ENCODE measurements around the gene PPP1CC. TPM values are rescaled to one million over a fixed set of nuclear protein-coding genes. Genes with fewer than 3 reads are reported as not detected.
A peak's percentile ranks its signal among the peaks of the same experiment; 100 is the strongest.

The PPP1CC gene
- total and polyA plus RNA-seq, 3 experiments from 2014 or later = 130 to 249 (median 242) TPM

GRCh38 chr12:110746550-110746949 is 3.9 kb upstream of the PPP1CC start:
- Histone ChIP-seq H3K4me1 (ENCODE audit: insufficient read depth, low read length) (no peaks in the 10 kb centered on the region), H3K27ac (ENCODE audit: low read depth, low read length) (no peak overlapping the region), H3K36me3 (ENCODE audit: insufficient read depth, low read length) (no peaks in the 10 kb centered on the region), H3K4me3 (ENCODE audit: low read length) (no peak overlapping the region), H3K9me3 (ENCODE audit: low read length) (no peaks in the 10 kb centered on the region), H3K27me3 (ENCODE audit: insufficient read depth, low read length, poor library complexity, severe bottlenecking) (no peaks in the 10 kb centered on the region)
- ChIA-PET CTCF (no interaction called here), POLR2A (no interaction called here)
- H3K27me3 Mint-ChIP-seq = peaks cover 0 to 6% of the 10 kb centered on the region in 2 donors
- no peak overlapping the region for H3K4me3 Mint-ChIP-seq
- peaks cover 8 to 15% (median 14%) of the 10 kb centered on the region in 3 donors for H3K4me1 Mint-ChIP-seq
- H3K36me3 Mint-ChIP-seq = peaks cover 0 to 7% (median 0%) of the 10 kb centered on the region in 3 donors
- H3K9me3 Mint-ChIP-seq = no peaks in the 10 kb centered on the region
- no peak overlapping the region for H3K27ac Mint-ChIP-seq
- DNase-seq = no peak

- Mint-ChIP-seq H3K4me1 (peaks cover 10 to 23% (median 20%) of the 10 kb centered on the region in 3 donors), H3K4me3 (peak overlapping the region in 1 of 7 donors; percentile 60), H3K9me3 (no peaks in the 10 kb centered on the region), H3K36me3 (peaks cover 0 to 13% (median 0%) of the 10 kb centered on the region in 3 donors), H3K27me3 (peaks cover 0 to 6% of the 10 kb centered on the region in 2 donors), H3K27ac (peak overlapping the region in 5 of 8 donors; percentile 13 to 96 (median 23))
- no peak overlapping the region for H3K4me3 ChIP-seq (ENCODE audit: low read length)
- no peak for DNase-seq
- H3K27ac ChIP-seq (ENCODE audit: low read depth, low read length) = no peak overlapping the region
- no peaks in the 10 kb centered on the region for H3K36me3 ChIP-seq (ENCODE audit: insufficient read depth, low read length)
- ChIA-PET CTCF (no interaction called here), POLR2A (interaction anchor here (0.5 kb wide), 1 partner anchor 232 kb away, joined by 3 read pairs; no protein-coding TSS in a partner anchor)
- H3K27me3 ChIP-seq (ENCODE audit: insufficient read depth, low read length, poor library complexity, severe bottlenecking) = no peaks in the 10 kb centered on the region
- H3K9me3 ChIP-seq (ENCODE audit: low read length) = no peaks in the 10 kb centered on the region
- peaks cover 5% of the 10 kb centered on the region for H3K4me1 ChIP-seq (ENCODE audit: insufficient read depth, low read length)
Measured at GRCh38 chr12:110745542-110746284, 3.0 kb upstream of the PPP1CC start.

GRCh38 chr12:110744601-110745264 is 2.0 kb upstream of the PPP1CC start:
- Mint-ChIP-seq H3K9me3 (no peaks in the 10 kb centered on the region), H3K36me3 (peaks cover 0 to 13% (median 2%) of the 10 kb centered on the region in 3 donors), H3K4me3 (peak overlapping the region in 3 of 7 donors; percentile 34 to 99 (median 58)), H3K27ac (peak overlapping the region in 7 of 8 donors; percentile 23 to 96 (median 29)), H3K27me3 (peaks cover 0 to 6% of the 10 kb centered on the region in 2 donors), H3K4me1 (peaks cover 19 to 32% (median 30%) of the 10 kb centered on the region in 3 donors)
- Histone ChIP-seq H3K36me3 (ENCODE audit: insufficient read depth, low read length) (no peaks in the 10 kb centered on the region), H3K9me3 (ENCODE audit: low read length) (no peaks in the 10 kb centered on the region), H3K4me1 (ENCODE audit: insufficient read depth, low read length) (peaks cover 12% of the 10 kb centered on the region), H3K27ac (ENCODE audit: low read depth, low read length) (no peak overlapping the region), H3K4me3 (ENCODE audit: low read length) (no peak overlapping the region), H3K27me3 (ENCODE audit: insufficient read depth, low read length, poor library complexity, severe bottlenecking) (no peaks in the 10 kb centered on the region)
- ChIA-PET CTCF (no interaction called here), POLR2A (no interaction called here)
- no peak for DNase-seq

- ChIA-PET POLR2A (no interaction called here), CTCF (no interaction called here)
- peak overlapping the region in 6 of 7 donors; percentile 32 to 99 (median 50) for H3K4me3 Mint-ChIP-seq
- H3K27ac Mint-ChIP-seq = peak overlapping the region in 6 of 8 donors; percentile 17 to 96 (median 46)
- peaks cover 0 to 13% (median 2%) of the 10 kb centered on the region in 3 donors for H3K36me3 Mint-ChIP-seq
- H3K4me1 Mint-ChIP-seq = peaks cover 24 to 38% (median 36%) of the 10 kb centered on the region in 3 donors
- Histone ChIP-seq H3K9me3 (ENCODE audit: low read length) (no peaks in the 10 kb centered on the region), H3K36me3 (ENCODE audit: insufficient read depth, low read length) (no peaks in the 10 kb centered on the region), H3K4me1 (ENCODE audit: insufficient read depth, low read length) (peaks cover 18% of the 10 kb centered on the region), H3K4me3 (ENCODE audit: low read length) (no peak overlapping the region), H3K27me3 (ENCODE audit: insufficient read depth, low read length, poor library complexity, severe bottlenecking) (no peaks in the 10 kb centered on the region), H3K27ac (ENCODE audit: low read depth, low read length) (no peak overlapping the region)
- peaks cover 0 to 6% of the 10 kb centered on the region in 2 donors for H3K27me3 Mint-ChIP-seq
- peak in 1 of 5 donors; percentile 49 for DNase-seq
- no peaks in the 10 kb centered on the region for H3K9me3 Mint-ChIP-seq
Measured at GRCh38 chr12:110744151-110744571, 1.5 kb upstream of the PPP1CC start.

GRCh38 chr12:110743571-110744093 is 941 bp upstream of the PPP1CC start:
- Mint-ChIP-seq H3K27ac (peak overlapping the region in 7 of 8 donors; percentile 68 to 96 (median 93)), H3K4me3 (peak overlapping the region; percentile 99 to 100 (median 100)), H3K36me3 (peaks cover 0 to 14% (median 2%) of the 10 kb centered on the region in 3 donors), H3K4me1 (peaks cover 27 to 43% (median 40%) of the 10 kb centered on the region in 3 donors), H3K9me3 (no peaks in the 10 kb centered on the region), H3K27me3 (peaks cover 0 to 6% of the 10 kb centered on the region in 2 donors)
- H3K4me1 ChIP-seq (ENCODE audit: insufficient read depth, low read length) = peaks cover 23% of the 10 kb centered on the region
- no peaks in the 10 kb centered on the region for H3K27me3 ChIP-seq (ENCODE audit: insufficient read depth, low read length, poor library complexity, severe bottlenecking)
- no peaks in the 10 kb centered on the region for H3K9me3 ChIP-seq (ENCODE audit: low read length)
- DNase-seq = no peak
- POLR2A ChIA-PET = interaction anchor here (0.7 to 0.9 kb wide), 2 partner anchors 243 to 275 kb away, joined by 3 to 4 read pairs; partner anchors contain the start of gene FAM216A
- H3K36me3 ChIP-seq (ENCODE audit: insufficient read depth, low read length) = no peaks in the 10 kb centered on the region
- H3K27ac ChIP-seq (ENCODE audit: low read depth, low read length) = no peak overlapping the region
- CTCF ChIA-PET = no interaction called here
- peak overlapping the region; percentile 72 for H3K4me3 ChIP-seq (ENCODE audit: low read length)

GRCh38 chr12:110742096-110742717 is 484 bp downstream of the PPP1CC start:
- ChIA-PET CTCF (interaction anchor here (1.8 kb wide), 1 partner anchor 11 kb away, joined by 6 read pairs; no protein-coding TSS in a partner anchor), POLR2A (interaction anchor here (0.5 to 0.6 kb wide), 2 partner anchors 9 to 167 kb away, joined by 3 to 4 read pairs; no protein-coding TSS in a partner anchor)
- Histone ChIP-seq H3K4me3 (ENCODE audit: low read length) (peak overlapping the region; percentile 68), H3K9me3 (ENCODE audit: low read length) (no peaks in the 10 kb centered on the region), H3K4me1 (ENCODE audit: insufficient read depth, low read length) (peaks cover 36% of the 10 kb centered on the region), H3K36me3 (ENCODE audit: insufficient read depth, low read length) (no peaks in the 10 kb centered on the region), H3K27ac (ENCODE audit: low read depth, low read length) (peak overlapping the region; percentile 73), H3K27me3 (ENCODE audit: insufficient read depth, low read length, poor library complexity, severe bottlenecking) (no peaks in the 10 kb centered on the region)
- peak overlapping the region; percentile 96 to 100 (median 99) for H3K27ac Mint-ChIP-seq
- peaks cover 0 to 6% of the 10 kb centered on the region in 2 donors for H3K27me3 Mint-ChIP-seq
- peak in 1 of 5 donors; percentile 25 for DNase-seq
- peaks cover 0 to 17% (median 2%) of the 10 kb centered on the region in 3 donors for H3K36me3 Mint-ChIP-seq
- H3K9me3 Mint-ChIP-seq = no peaks in the 10 kb centered on the region
- peaks cover 40 to 58% (median 53%) of the 10 kb centered on the region in 3 donors for H3K4me1 Mint-ChIP-seq
- peak overlapping the region; percentile 99 to 100 (median 100) for H3K4me3 Mint-ChIP-seq

GRCh38 chr12:110741341-110742095 is 1.2 kb downstream of the PPP1CC start:
- peak overlapping the region; percentile 73 for H3K27ac ChIP-seq (ENCODE audit: low read depth, low read length)
- ChIA-PET POLR2A (interaction anchor here (0.5 to 1.2 kb wide), 6 partner anchors 9 to 461 kb away, joined by 3 to 4 read pairs (median 3); partner anchors contain the start of genes ARPC3, ATP2A2 and GPN3), CTCF (interaction anchor here (0.6 to 1.8 kb wide), 3 partner anchors 10 to 273 kb away, joined by 3 to 6 read pairs (median 4); partner anchors contain the start of genes FAM216A and GPN3)
- H3K4me3 Mint-ChIP-seq = peak overlapping the region; percentile 99 to 100 (median 100)
- DNase-seq = peak in 2 of 5 donors; percentile 13 to 33
- peak overlapping the region; percentile 96 to 100 (median 99) for H3K27ac Mint-ChIP-seq
- H3K4me3 ChIP-seq (ENCODE audit: low read length) = peak overlapping the region; percentile 68
- H3K36me3 ChIP-seq (ENCODE audit: insufficient read depth, low read length) = no peaks in the 10 kb centered on the region
- H3K27me3 ChIP-seq (ENCODE audit: insufficient read depth, low read length, poor library complexity, severe bottlenecking) = no peaks in the 10 kb centered on the region
- peaks cover 0 to 5% of the 10 kb centered on the region in 2 donors for H3K27me3 Mint-ChIP-seq
- peaks cover 44 to 63% (median 60%) of the 10 kb centered on the region in 3 donors for H3K4me1 Mint-ChIP-seq
- no peaks in the 10 kb centered on the region for H3K9me3 ChIP-seq (ENCODE audit: low read length)
- no peaks in the 10 kb centered on the region for H3K9me3 Mint-ChIP-seq
- peaks cover 43% of the 10 kb centered on the region for H3K4me1 ChIP-seq (ENCODE audit: insufficient read depth, low read length)
- H3K36me3 Mint-ChIP-seq = peaks cover 0 to 20% (median 3%) of the 10 kb centered on the region in 3 donors

All from CD8-positive, alpha-beta memory T cell (primary cell).